Smooth muscle cell (in vitro differentiated cells): ENCODE results near the gene SATB2. TPM values are rescaled to one million over a fixed set of nuclear protein-coding genes. Genes with fewer than 3 reads are reported as not detected.

Source experiments
- DNase-seq: peaks from one replicate; lab custom pipeline; 2025; ENCODE audit not compliant: unreplicated experiment; lab: John Stamatoyannopoulos, UW
- H2AFZ ChIP-seq: fragments of 200-600 bp; sonication (generic); 2 replicates; pipeline ENCODE4 v1.6.0; 2016; ENCODE audit warnings: antibody characterized with exemption, low read depth, mild to moderate bottlenecking
- H3F3A ChIP-seq: fragments of 200-600 bp; sonication (generic); 2 replicates; pipeline ENCODE4 v1.6.0; 2017; ENCODE audit warnings: antibody characterized with exemption, low read depth
- H3K27ac ChIP-seq: fragments of 200-600 bp; sonication (generic); 2 replicates; pipeline ENCODE4 v1.5.1; 2016; ENCODE audit warnings: low read depth, mild to moderate bottlenecking
- H3K27me3 ChIP-seq: fragments of 200-600 bp; sonication (generic); 2 replicates; pipeline ENCODE4 v1.6.1; 2016; ENCODE audit warnings: low read depth, mild to moderate bottlenecking
- H3K36me3 ChIP-seq: fragments of 200-600 bp; sonication (generic); 2 replicates; pipeline ENCODE4 v1.5.1; 2016; ENCODE audit warnings: low read depth
- H3K4me1 ChIP-seq: fragments of 200-600 bp; sonication (generic); 2 replicates; pipeline ENCODE4 v1.5.1; 2016; ENCODE audit warnings: low read depth
- H3K4me2 ChIP-seq: fragments of 200-600 bp; sonication (generic); 2 replicates; pipeline ENCODE4 v1.6.0; 2016; ENCODE audit warnings: mild to moderate bottlenecking
- H3K4me3 ChIP-seq: fragments of 200-600 bp; sonication (generic); 2 replicates; pipeline ENCODE4 v1.5.1; 2016; ENCODE audit warnings: mild to moderate bottlenecking
- H3K79me2 ChIP-seq: fragments of 200-600 bp; sonication (generic); 2 replicates; pipeline ENCODE4 v1.6.0; 2016; ENCODE audit warnings: low read depth, mild to moderate bottlenecking
- H3K9ac ChIP-seq: fragments of 200-600 bp; sonication (generic); 2 replicates; pipeline ENCODE4 v1.6.0; 2016; ENCODE audit warnings: low read depth
- H3K9me3 ChIP-seq: fragments of 200-600 bp; sonication (generic); replicated peaks from 2 replicates; pipeline ENCODE4 v1.5.1; 2016; ENCODE audit warnings: low read depth
- H4K20me1 ChIP-seq: fragments of 200-600 bp; sonication (generic); 2 replicates; pipeline ENCODE4 v1.6.0; 2016; ENCODE audit warnings: low read depth
- WGBS: methylation state at CpG from one replicate; pipeline ENCODE4 v1.1.7; 2016; ENCODE audit warnings: low lambda C conversion rate; 5-methylcytosine and 5-hydroxymethylcytosine counted together
- polyA plus RNA-seq: library from polyadenylated mRNA; unstranded; fragments of >200 nt; fragmentation: Nextera tagmentation; extraction: Ambion mirVana; gene quantifications from 2 replicates; pipeline ENCODE4 v1.2.1, GENCODE V29; 2016
- total RNA-seq: library from RNA; depleted of rRNA; stranded (reverse); fragments of >200 nt; gene quantifications from 2 replicates; pipeline ENCODE4 v1.2.3, GENCODE V29; 2014
- TF ChIP-seq, protein P1 (sequence below): fragments of 200-600 bp; sonication (generic); IDR thresholded peaks from 2 replicates; pipeline ENCODE4 v1.5.1; 2017; ENCODE audit warnings: borderline replicate concordance, mild to moderate bottlenecking, antibody characterized with exemption; ENCODE audit not compliant: insufficient read depth, poor library complexity, severe bottlenecking

Gene SATB2
- total and polyA plus RNA-seq, 2 experiments from 2014 or later: 0.73 to 12.5 TPM

DNA sequence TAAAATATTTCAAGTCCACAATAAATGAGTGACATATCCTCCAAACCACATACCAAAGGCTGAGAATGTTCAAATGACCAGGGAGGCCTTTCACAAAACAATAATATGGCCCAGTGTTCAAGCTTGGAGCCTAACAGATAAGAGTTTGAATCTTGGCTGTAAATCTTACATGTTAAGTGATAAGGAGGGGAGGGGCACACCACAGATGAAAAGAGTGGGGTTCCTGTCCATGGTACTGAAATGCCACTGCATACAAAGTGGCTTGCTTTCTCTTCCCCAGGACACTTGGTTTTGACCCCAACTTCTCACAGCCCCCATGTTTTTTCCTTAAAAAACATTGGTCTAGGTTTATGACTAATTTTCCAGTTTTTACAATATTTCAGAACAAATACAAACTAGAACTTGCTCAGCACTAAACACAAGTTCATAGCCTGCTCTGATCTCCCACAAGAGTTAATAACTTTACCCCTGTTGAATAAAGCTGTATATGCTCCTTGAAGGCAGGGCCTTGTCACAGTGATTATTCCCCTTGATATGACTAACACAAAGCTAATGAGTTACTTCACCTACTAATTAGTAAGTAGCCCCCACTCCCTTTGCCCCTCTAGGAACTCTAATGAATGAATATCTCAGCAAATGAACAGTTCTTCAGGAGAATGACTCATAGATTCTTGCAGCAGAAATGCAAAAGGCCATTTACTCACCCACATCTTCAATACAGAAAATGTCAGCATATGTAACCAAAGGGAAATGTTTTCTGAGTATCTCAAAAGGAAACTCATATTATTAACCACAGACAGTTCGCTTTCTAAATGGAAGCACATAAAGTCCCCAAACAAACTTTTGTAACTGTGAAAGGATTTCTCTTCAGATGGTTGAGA lies 142.2 kb downstream of the SATB2 start:
- H3K27me3 ChIP-seq: no peaks in the 10 kb centered on the region
- H3K4me2 ChIP-seq: no peak overlapping the region
- no peak for DNase-seq
- H3K9me3 ChIP-seq: no peaks in the 10 kb centered on the region
- H3F3A ChIP-seq: no peaks in the 10 kb centered on the region
- no peaks in the 10 kb centered on the region for H3K36me3 ChIP-seq
- no peak overlapping the region for H3K4me3 ChIP-seq
- no peak overlapping the region for H2AFZ ChIP-seq
- no peaks in the 10 kb centered on the region for H3K79me2 ChIP-seq
- H4K20me1 ChIP-seq: no peaks in the 10 kb centered on the region
- no peak overlapping the region for H3K9ac ChIP-seq
- H3K27ac ChIP-seq: no peak overlapping the region
- H3K4me1 ChIP-seq: no peaks in the 10 kb centered on the region
- WGBS: 65% methylated on average over 1 of the region's 1 CpG
- TF ChIP-seq, protein P1, sequence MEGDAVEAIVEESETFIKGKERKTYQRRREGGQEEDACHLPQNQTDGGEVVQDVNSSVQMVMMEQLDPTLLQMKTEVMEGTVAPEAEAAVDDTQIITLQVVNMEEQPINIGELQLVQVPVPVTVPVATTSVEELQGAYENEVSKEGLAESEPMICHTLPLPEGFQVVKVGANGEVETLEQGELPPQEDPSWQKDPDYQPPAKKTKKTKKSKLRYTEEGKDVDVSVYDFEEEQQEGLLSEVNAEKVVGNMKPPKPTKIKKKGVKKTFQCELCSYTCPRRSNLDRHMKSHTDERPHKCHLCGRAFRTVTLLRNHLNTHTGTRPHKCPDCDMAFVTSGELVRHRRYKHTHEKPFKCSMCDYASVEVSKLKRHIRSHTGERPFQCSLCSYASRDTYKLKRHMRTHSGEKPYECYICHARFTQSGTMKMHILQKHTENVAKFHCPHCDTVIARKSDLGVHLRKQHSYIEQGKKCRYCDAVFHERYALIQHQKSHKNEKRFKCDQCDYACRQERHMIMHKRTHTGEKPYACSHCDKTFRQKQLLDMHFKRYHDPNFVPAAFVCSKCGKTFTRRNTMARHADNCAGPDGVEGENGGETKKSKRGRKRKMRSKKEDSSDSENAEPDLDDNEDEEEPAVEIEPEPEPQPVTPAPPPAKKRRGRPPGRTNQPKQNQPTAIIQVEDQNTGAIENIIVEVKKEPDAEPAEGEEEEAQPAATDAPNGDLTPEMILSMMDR: no peak

DNA sequence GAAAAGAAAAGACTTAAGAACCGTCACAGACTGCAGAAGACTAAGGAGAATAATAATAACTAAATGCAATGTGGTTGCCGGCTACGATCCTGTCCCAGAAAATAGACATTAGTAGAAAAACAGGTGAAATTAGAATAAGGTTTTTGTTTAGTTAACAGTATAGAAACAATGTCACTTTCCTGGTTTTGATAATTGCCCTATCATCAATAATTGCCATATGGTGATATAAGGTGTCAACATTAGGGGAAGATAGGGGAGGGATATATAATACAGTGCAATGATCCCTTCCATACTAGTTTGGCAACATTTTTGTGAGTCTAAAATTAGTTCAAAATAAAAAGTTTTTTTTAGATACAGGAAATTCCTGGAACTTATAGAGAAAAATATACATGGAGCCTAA lies 144.8 kb downstream of the SATB2 start:
- Histone ChIP-seq H3K9ac (no peak overlapping the region), H3K4me2 (no peak overlapping the region), H3F3A (no peaks in the 10 kb centered on the region), H3K27me3 (no peaks in the 10 kb centered on the region), H4K20me1 (no peaks in the 10 kb centered on the region), H3K4me1 (peaks cover 3% of the 10 kb centered on the region), H3K9me3 (no peaks in the 10 kb centered on the region), H3K79me2 (no peaks in the 10 kb centered on the region), H2AFZ (no peak overlapping the region), H3K27ac (no peak overlapping the region), H3K4me3 (no peak overlapping the region), H3K36me3 (no peaks in the 10 kb centered on the region)
- TF ChIP-seq, protein P1: no peak
- 93% methylated on average over 3 of the region's 3 CpGs for WGBS
- no peak for DNase-seq

DNA sequence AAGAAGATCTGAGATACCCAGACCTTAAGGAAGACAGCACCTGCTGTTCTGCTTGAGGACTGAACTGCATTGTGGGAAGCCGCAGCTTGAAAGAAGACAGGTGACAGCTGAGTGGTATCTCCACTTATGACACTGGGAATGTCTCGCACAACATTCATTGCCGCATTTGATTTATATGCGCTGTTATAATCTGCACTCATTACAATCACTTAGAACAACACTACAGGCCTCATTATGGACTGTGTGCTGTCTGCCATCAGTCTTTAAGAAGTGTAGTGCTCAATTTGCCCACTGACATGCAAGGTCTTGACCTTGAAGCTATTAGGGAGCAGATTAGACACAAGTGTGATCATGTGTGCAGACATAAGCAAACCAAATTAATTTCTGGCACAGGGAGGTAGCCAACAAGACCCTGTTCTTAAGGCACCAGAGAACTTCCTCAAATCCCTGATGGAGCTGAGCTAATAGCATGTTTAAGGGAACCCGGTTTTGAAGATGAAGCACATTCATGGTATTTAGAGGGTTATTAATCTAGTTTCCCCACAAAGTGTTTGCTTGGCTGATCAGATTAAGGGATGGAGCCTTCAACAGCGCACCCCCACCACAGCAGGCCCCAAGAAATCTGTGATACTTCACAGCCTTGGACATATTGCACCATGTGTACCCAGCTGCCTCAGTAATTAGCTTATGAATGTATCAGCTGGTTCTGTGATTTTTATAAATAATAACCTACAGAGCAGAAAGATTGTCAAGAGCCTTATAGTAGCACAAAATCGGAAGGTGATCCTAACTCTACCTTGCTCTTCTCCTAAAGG lies 146.8 kb downstream of the SATB2 start:
- Histone ChIP-seq H3K4me3 (no peak overlapping the region), H3K27me3 (no peaks in the 10 kb centered on the region), H3K4me1 (peaks cover 3% of the 10 kb centered on the region), H2AFZ (no peak overlapping the region), H3K36me3 (no peaks in the 10 kb centered on the region), H3K9me3 (no peaks in the 10 kb centered on the region), H3K9ac (no peak overlapping the region), H3K4me2 (no peak overlapping the region), H4K20me1 (no peaks in the 10 kb centered on the region), H3F3A (no peaks in the 10 kb centered on the region), H3K79me2 (no peaks in the 10 kb centered on the region), H3K27ac (no peak overlapping the region)
- no peak for DNase-seq
- 96% methylated on average over 7 of the region's 7 CpGs for WGBS
- TF ChIP-seq, protein P1: no peak
